IMR-90 (cell line): ENCODE results near the gene CSF1. TPM values are rescaled to one million over a fixed set of nuclear protein-coding genes. Genes with fewer than 3 reads are reported as not detected.

ENCODE experiments used
- ATAC-seq: fragments of 200-7000 bp; cut with Tn5 transposase; 2 replicates; pipeline ENCODE4 v1.9.1; 2020; ENCODE audit warnings: low read depth, mild to moderate bottlenecking, moderate library complexity
- BruUV-seq: library from RNA; stranded (reverse); fragments of 400-500 nt; replicated peaks from 2 replicates; lab custom pipeline; 2021; lab: Mats Ljungman, UMichigan
- CTCF ChIA-PET: fragments of 300-600 bp; formaldehyde crosslinking; extraction: SDS; loops from one replicate; lab custom pipeline; 2021; ENCODE audit warnings: antibody characterized with exemption; lab: Yijun Ruan, JAX
- POLR2A ChIA-PET: fragments of 300-600 bp; sonication (Branson Sonifier 250); formaldehyde crosslinking; loops from one replicate; lab custom pipeline; 2022; ENCODE audit warnings: antibody characterized with exemption; ENCODE audit not compliant: unreplicated experiment; lab: Charles Lee
- DNase-seq: peaks from one replicate; pipeline ENCODE4 v3.0.0; 2013
- H2AFZ ChIP-seq: replicated peaks from 2 replicates; pipeline ENCODE3; 2013; ENCODE audit warnings: low read length, mild to moderate bottlenecking; ENCODE audit not compliant: poor library complexity
- H2AK5ac ChIP-seq: 2 replicates; pipeline ENCODE4 v1.6.1; 2013; ENCODE audit warnings: low read depth, low read length, inconsistent platforms
- H2AK9ac ChIP-seq: replicated peaks from 2 replicates; pipeline ENCODE3; 2013; ENCODE audit warnings: mild to moderate bottlenecking, low read depth, low read length, moderate library complexity; ENCODE audit not compliant: poor library complexity
- H2BK120ac ChIP-seq: 2 replicates; pipeline ENCODE4 v1.6.1; 2013; ENCODE audit warnings: low read depth, low read length, inconsistent platforms
- H2BK15ac ChIP-seq: 3 replicates; pipeline ENCODE4 v1.6.1; 2013; ENCODE audit warnings: low read depth, low read length, inconsistent platforms
- H2BK20ac ChIP-seq: 2 replicates; pipeline ENCODE4 v1.6.1; 2013; ENCODE audit warnings: low read depth, mild to moderate bottlenecking, inconsistent platforms, low read length, moderate library complexity
- H2BK5ac ChIP-seq: 2 replicates; pipeline ENCODE4 v1.6.1; 2013; ENCODE audit warnings: mild to moderate bottlenecking, low read depth, low read length, inconsistent platforms; ENCODE audit not compliant: poor library complexity, severe bottlenecking
- H3K14ac ChIP-seq: replicated peaks from 2 replicates; pipeline ENCODE4 v1.6.1; 2013; ENCODE audit warnings: low read depth, low read length, inconsistent platforms
- H3K18ac ChIP-seq: 2 replicates; pipeline ENCODE4 v1.6.1; 2013; ENCODE audit warnings: low read depth, low read length, control low read depth
- H3K23ac ChIP-seq: 2 replicates; pipeline ENCODE4 v1.6.1; 2013; ENCODE audit warnings: low read depth, low read length, inconsistent platforms
- H3K27ac ChIP-seq: 2 replicates; pipeline ENCODE4 v1.5.1; 2013; ENCODE audit warnings: mild to moderate bottlenecking, control low read depth, low read length; ENCODE audit not compliant: insufficient read depth
- H3K27me3 ChIP-seq: 2 replicates; pipeline ENCODE4 v1.6.1; 2013; ENCODE audit warnings: low read length; ENCODE audit not compliant: control insufficient read depth, insufficient read depth
- H3K36me3 ChIP-seq: 2 replicates; pipeline ENCODE4 v1.6.1; 2013; ENCODE audit warnings: low read length, mixed read lengths; ENCODE audit not compliant: control insufficient read depth, insufficient read depth
- H3K4ac ChIP-seq: 2 replicates; pipeline ENCODE4 v1.6.1; 2013; ENCODE audit warnings: low read depth, low read length, inconsistent platforms
- H3K4me1 ChIP-seq: 2 replicates; pipeline ENCODE4 v1.6.1; 2013; ENCODE audit warnings: low read length, mixed read lengths; ENCODE audit not compliant: control insufficient read depth, insufficient read depth
- H3K4me2 ChIP-seq: 2 replicates; pipeline ENCODE4 v1.6.1; 2013; ENCODE audit warnings: low read depth, mild to moderate bottlenecking, control low read depth, low read length, moderate library complexity
- H3K4me3 ChIP-seq: 2 replicates; pipeline ENCODE4 v1.5.1; 2013; ENCODE audit warnings: low read depth, mild to moderate bottlenecking, control low read depth, low read length, moderate library complexity; ENCODE audit not compliant: insufficient read depth
- H3K56ac ChIP-seq: 2 replicates; pipeline ENCODE4 v1.6.1; 2013; ENCODE audit warnings: low read length, inconsistent platforms; ENCODE audit not compliant: insufficient read depth; ENCODE audit errors: extremely low read depth
- H3K79me1 ChIP-seq, 2 experiments: 2 replicates each; pipeline ENCODE4 v1.6.1; 2013; ENCODE audit warnings: low read length in 2 of 2, inconsistent platforms in 1 of 2, low read depth in 1 of 2
- H3K9ac ChIP-seq: 2 replicates; pipeline ENCODE4 v1.6.1; 2013; ENCODE audit warnings: low read depth, low read length, control low read depth
- H3K9me1 ChIP-seq: 2 replicates; pipeline ENCODE4 v1.6.1; 2013; ENCODE audit warnings: low read length, inconsistent platforms; ENCODE audit not compliant: insufficient read depth
- H3K9me3 ChIP-seq: 2 replicates; pipeline ENCODE4 v1.6.1; 2013; ENCODE audit warnings: low read length; ENCODE audit not compliant: control insufficient read depth, insufficient read depth
- H4K20me1 ChIP-seq: 2 replicates; pipeline ENCODE4 v1.6.1; 2013; ENCODE audit warnings: low read length, inconsistent platforms; ENCODE audit not compliant: insufficient read depth
- H4K5ac ChIP-seq: 2 replicates; pipeline ENCODE4 v1.6.1; 2013; ENCODE audit warnings: mild to moderate bottlenecking, low read depth, low read length, control low read depth
- H4K8ac ChIP-seq, 2 experiments: 2 replicates each; pipeline ENCODE4 v1.6.1; 2013; ENCODE audit warnings: low read depth in 2 of 2, low read length in 2 of 2, control low read depth in 1 of 2, inconsistent platforms in 1 of 2
- H4K91ac ChIP-seq: 2 replicates; pipeline ENCODE4 v1.6.1; 2013; ENCODE audit warnings: low read depth, low read length, inconsistent platforms; ENCODE audit not compliant: insufficient read depth
- BHLHE40 ChIP-seq: fragments of 150-350 bp; IDR thresholded peaks from 2 replicates; pipeline ENCODE4 v1.6.1; 2016; ENCODE audit warnings: mild to moderate bottlenecking, low read depth, low read length
- WGBS, 2 experiments: methylation state at CpG; one replicate each; pipeline versions ENCODE4 v1.1.5 to v1.1.7; 2013; ENCODE audit warnings: missing lambda C conversion rate in 2 of 2; ENCODE audit not compliant: insufficient read length in 1 of 2; ENCODE audit errors: extremely low coverage in 2 of 2; 5-methylcytosine and 5-hydroxymethylcytosine counted together
- dilution Hi-C: fragments of 300-500 bp; cut with HindIII; formaldehyde crosslinking; loops from one replicate; pipeline ENCODE4 v1.14.3; 2018; ENCODE audit warnings: low sequenced_read_pairs; ENCODE audit not compliant: unreplicated experiment
- in situ Hi-C: fragments of 300-500 bp; cut with MboI; formaldehyde crosslinking; loops from 3 replicates; pipeline ENCODE4 v1.14.3; 2019; ENCODE audit warnings: low sequenced_read_pairs, inconsistent platforms, mixed read lengths
- intact Hi-C: fragments of 100-400 bp; cut with micrococcal nuclease; formaldehyde crosslinking; loops from 2 replicates; pipeline ENCODE4 v1.10.0; 2022
- polyA plus RNA-seq, 3 experiments: library from polyadenylated mRNA; depleted of rRNA; stranded (reverse); fragments of >200 nt; gene quantifications; 2 replicates each; pipeline ENCODE4 v1.2.3, GENCODE V29; 2012; ENCODE audit warnings: low replicate concordance in 1 of 3
- total RNA-seq: library from RNA; depleted of rRNA; stranded (reverse); fragments of >200 nt; gene quantifications from 2 replicates; pipeline ENCODE4 v1.2.3, GENCODE V29; 2012

Gene CSF1
- total and polyA plus RNA-seq, 2 of the 4 experiments (the other 2 are of a cell fraction): 14.3 to 22.0 TPM

DNA sequence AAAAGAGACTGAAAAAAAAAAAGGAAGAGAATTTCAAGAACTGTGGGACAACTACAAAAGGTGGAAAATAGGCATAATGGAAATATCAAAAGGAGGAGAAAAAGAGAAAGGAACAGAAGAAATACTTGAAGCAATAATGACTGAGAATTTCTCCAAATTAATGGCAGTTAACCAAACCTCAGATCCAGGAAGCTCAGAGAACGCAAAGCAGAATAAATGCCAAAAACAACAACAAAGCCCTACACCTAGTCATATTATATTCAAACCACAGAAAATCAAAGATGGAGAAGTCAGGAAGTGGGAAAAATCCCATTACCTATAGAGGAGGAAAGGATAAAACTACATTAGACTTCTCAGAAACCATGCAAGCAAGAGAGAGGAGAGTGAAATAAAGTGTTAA lies 53.2 kb downstream of the CSF1 start:
- no peak overlapping the region for H2BK5ac ChIP-seq
- no peak overlapping the region for H3K18ac ChIP-seq
- in situ Hi-C loops: no loop called here
- dilution Hi-C loops: no loop called here
- no peak overlapping the region for H2BK120ac ChIP-seq
- ATAC-seq (no peak), DNase-seq (no peak)
- H3K4me1 ChIP-seq: peaks cover 13% of the 10 kb centered on the region
- H3K4me3 ChIP-seq: no peak overlapping the region
- no peaks in the 10 kb centered on the region for H3K79me1 ChIP-seq
- WGBS, 2 experiments: no CpG with 5 or more reads among the region's 1 CpG
- no TSS peak for BruUV-seq
- H4K8ac ChIP-seq: no peak overlapping the region
- H3K56ac ChIP-seq: no peak overlapping the region
- no peak overlapping the region for H2AK5ac ChIP-seq
- TF ChIP-seq BHLHE40: no peak
- no peak overlapping the region for H2BK15ac ChIP-seq
- 0 out of 2 replicates have a peak, but pooled peaks cover 2% of the 10 kb centered on the region for H3K9me3 ChIP-seq
- H3K27me3 ChIP-seq: no peaks in the 10 kb centered on the region
- no peak overlapping the region for H4K5ac ChIP-seq
- H2BK20ac ChIP-seq: no peak overlapping the region
- H3K36me3 ChIP-seq: no peaks in the 10 kb centered on the region
- H4K20me1 ChIP-seq: no peaks in the 10 kb centered on the region
- no peak overlapping the region for H3K14ac ChIP-seq
- H4K91ac ChIP-seq: no peak overlapping the region
- no peak overlapping the region for H3K4me2 ChIP-seq
- ChIA-PET POLR2A (no interaction called here), CTCF (no interaction called here)
- no peak overlapping the region for H3K9ac ChIP-seq
- intact Hi-C loops: no loop called here
- no peak overlapping the region for H3K27ac ChIP-seq
- no peak overlapping the region for H2AFZ ChIP-seq
- no peak overlapping the region for H3K4ac ChIP-seq
- H2AK9ac ChIP-seq: no peak overlapping the region
- H3K9me1 ChIP-seq: peaks cover 8% of the 10 kb centered on the region; the same call in 1 of the 2 replicates
- no peak overlapping the region for H3K23ac ChIP-seq
